ENCODE measurements around the gene OR51B6.
"Not testable (repeated sequence)": the region's sequence is repeated elsewhere in the genome, so short reads cannot be mapped to it uniquely, and the experiment has no call there.

OR51B6 gene

DNA sequence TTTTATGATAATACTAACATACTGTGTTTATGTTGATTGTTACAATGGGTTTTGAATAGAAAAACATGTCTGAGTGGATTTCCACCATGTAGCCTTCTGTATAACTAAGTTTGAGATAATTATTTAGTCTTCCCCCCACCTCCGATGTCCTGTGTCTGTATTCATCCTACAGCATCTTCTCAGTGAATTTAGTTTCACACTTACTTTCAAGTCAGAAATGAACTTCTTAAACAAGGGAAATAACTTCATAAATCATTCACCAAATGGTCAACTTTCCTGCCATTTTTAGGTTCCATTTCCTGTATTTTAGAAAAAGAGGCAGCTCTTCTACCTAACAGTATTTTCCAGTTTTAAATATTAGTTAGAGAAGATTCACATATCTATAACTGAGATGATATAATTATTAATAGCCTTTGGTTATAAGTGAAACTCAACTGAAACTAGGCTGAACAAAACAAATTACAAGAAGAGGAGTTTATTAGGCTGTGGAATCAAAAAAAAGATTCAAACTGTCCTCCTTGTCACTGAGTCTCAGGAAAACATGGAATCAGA is 11.5 kb upstream of the OR51B6 start:
- H3K36me3 ChIP-seq, result no peaks in the 10 kb centered on the region
- H3K9me3 ChIP-seq, result no peaks in the 10 kb centered on the region
- TF ChIP-seq, protein P1, sequence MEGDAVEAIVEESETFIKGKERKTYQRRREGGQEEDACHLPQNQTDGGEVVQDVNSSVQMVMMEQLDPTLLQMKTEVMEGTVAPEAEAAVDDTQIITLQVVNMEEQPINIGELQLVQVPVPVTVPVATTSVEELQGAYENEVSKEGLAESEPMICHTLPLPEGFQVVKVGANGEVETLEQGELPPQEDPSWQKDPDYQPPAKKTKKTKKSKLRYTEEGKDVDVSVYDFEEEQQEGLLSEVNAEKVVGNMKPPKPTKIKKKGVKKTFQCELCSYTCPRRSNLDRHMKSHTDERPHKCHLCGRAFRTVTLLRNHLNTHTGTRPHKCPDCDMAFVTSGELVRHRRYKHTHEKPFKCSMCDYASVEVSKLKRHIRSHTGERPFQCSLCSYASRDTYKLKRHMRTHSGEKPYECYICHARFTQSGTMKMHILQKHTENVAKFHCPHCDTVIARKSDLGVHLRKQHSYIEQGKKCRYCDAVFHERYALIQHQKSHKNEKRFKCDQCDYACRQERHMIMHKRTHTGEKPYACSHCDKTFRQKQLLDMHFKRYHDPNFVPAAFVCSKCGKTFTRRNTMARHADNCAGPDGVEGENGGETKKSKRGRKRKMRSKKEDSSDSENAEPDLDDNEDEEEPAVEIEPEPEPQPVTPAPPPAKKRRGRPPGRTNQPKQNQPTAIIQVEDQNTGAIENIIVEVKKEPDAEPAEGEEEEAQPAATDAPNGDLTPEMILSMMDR (IDR thresholded peaks at IDR 0.05; ENCODE audit: low read depth, low read length), result no peak
- DNase-seq, result no peak
- H3K27me3 ChIP-seq, result no peaks in the 10 kb centered on the region
- H3K4me1 ChIP-seq, result no peaks in the 10 kb centered on the region
- no peak overlapping the region for H3K4me3 ChIP-seq (ENCODE audit: low read depth, low read length)

DNA sequence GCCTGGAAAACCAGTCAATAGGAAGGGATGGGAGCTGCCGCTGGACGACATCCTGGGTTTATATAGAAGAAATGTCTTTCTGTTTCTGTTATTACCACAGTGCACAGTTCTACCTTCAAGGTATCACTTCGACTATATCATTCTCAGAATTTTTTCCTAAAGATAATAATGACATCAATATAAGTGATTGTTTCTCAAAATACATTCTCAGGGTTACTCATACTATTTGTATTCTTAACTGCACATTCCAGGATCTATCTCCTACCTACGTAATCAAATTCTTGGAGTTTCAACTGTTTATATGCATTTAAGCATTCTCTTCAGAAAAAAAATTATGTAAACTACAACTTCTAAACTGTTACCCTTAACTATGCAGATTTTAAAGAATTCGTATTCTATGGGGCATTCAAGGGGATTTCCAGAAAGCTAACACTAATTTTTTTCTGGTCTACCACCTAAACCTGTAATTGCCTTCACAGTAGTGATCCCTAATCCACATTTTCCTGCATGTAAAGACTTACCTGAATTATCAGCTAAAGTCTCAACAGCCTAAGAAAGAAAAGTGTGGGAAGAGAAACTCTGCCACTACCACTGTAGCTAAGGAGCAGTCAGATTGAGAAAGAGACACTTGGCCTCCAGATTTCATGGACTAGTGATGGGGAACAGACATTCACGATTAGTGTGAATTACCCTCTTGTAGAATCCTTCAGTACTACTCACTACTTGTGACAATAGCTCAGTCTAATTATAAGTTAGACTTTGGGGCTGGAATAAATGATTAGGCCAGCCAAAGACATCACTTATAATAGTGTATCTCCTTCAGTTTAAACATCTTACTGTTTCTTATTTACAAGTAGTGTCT is 7.6 kb upstream of the OR51B6 start, which contains the start of gene OR51B5:
Gene OR51B5, minus strand, starts transcription at position 51 of the 862 bp plus-strand sequence. Its CDS starts 0 bp downstream, at position 51.
- no peaks in the 10 kb centered on the region for H3K36me3 ChIP-seq
- no peak for DNase-seq
- H3K4me3 ChIP-seq (ENCODE audit: low read depth, low read length), result no peak within 1 kb of the TSS
- H3K9me3 ChIP-seq, result no peaks in the 10 kb centered on the region
- TF ChIP-seq, protein P1 (IDR thresholded peaks at IDR 0.05; ENCODE audit: low read depth, low read length), result no peak
- no peaks in the 10 kb centered on the region for H3K4me1 ChIP-seq
- no peaks in the 10 kb centered on the region for H3K27me3 ChIP-seq

DNA sequence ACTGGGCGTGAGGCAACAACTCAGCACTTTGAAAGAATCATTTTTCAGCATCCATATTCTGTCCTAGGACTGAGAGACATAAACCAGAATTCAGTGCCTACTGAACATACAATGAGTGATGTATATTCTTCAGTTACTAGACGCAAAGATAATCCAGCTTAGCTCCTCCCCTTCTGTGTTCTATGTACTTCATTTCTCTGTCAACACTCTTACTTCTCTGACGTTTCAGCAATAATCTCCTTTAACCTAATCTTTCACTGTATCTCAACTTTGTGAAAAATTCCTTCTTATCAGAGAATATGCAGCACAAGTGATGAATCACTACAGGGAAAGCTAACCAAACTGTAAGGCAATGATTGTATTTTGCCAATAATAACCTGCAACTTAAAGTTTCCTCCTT is 5.5 kb upstream of the OR51B6 start:
- Histone ChIP-seq H3K4me3 (ENCODE audit: low read depth, low read length) (no peak overlapping the region), H3K9me3 (no peaks in the 10 kb centered on the region), H3K27me3 (no peaks in the 10 kb centered on the region), H3K36me3 (no peaks in the 10 kb centered on the region), H3K4me1 (no peaks in the 10 kb centered on the region)
- TF ChIP-seq, protein P1 (IDR thresholded peaks at IDR 0.05; ENCODE audit: low read depth, low read length), result no peak
- no peak for DNase-seq

DNA sequence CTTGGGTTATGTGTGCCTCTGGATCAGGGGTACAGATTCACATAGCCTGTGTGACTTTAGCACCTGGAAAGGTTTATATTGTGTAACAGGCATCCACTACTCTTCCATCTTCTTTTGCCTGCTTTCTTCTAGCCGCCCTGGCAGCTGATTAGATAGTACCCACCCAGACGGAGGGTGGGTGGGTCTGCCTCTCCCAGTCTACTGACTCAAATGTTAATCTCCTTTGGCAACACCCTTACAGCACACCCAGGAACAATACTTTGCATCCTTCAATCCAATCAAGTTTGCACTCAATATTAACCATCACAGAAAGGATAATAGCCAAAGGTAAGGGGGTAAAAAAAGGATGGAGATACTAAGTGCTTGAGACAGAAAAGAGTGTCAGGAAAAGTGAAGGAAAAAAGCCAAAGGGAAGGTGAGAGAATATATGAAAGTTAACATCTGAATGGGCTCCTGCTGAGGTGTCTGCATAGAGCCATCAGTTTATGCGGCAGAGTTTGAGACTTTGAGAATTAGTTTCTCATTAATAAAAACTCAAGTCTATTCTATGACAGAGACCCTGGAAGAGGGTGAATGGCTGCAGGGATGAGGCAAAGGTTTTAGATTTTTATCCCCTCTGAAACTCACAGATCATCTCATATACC is 2.6 kb upstream of the OR51B6 start:
- Histone ChIP-seq H3K27me3 (no peaks in the 10 kb centered on the region), H3K4me3 (ENCODE audit: low read depth, low read length) (no peak overlapping the region), H3K36me3 (no peaks in the 10 kb centered on the region), H3K9me3 (no peaks in the 10 kb centered on the region), H3K4me1 (no peaks in the 10 kb centered on the region)
- no peak for DNase-seq
- TF ChIP-seq, protein P1 (IDR thresholded peaks at IDR 0.05; ENCODE audit: low read depth, low read length), result no peak

DNA sequence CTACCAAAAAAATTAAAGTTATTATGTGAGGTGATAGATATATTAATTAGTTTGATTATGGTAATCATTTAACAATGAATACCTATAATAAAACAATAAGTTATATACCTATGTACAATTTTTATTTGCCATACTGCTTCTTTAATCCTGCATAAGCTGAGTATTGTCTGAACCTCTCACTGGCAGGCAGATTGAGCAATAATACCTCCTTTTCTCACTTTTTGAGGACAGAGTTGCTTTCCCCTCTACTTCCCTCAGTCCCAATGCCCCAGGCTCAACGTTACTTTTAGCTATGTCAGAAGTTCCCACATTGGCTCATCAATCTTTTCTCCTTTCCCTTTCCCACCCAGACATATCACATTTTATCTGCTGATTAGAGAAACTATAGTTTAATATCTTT is 1.8 kb upstream of the OR51B6 start:
- Histone ChIP-seq H3K36me3 (no peaks in the 10 kb centered on the region), H3K9me3 (no peaks in the 10 kb centered on the region), H3K4me1 (no peaks in the 10 kb centered on the region), H3K4me3 (ENCODE audit: low read depth, low read length) (no peak overlapping the region), H3K27me3 (no peaks in the 10 kb centered on the region)
- TF ChIP-seq, protein P1 (IDR thresholded peaks at IDR 0.05; ENCODE audit: low read depth, low read length), result no peak
- no peak for DNase-seq

DNA sequence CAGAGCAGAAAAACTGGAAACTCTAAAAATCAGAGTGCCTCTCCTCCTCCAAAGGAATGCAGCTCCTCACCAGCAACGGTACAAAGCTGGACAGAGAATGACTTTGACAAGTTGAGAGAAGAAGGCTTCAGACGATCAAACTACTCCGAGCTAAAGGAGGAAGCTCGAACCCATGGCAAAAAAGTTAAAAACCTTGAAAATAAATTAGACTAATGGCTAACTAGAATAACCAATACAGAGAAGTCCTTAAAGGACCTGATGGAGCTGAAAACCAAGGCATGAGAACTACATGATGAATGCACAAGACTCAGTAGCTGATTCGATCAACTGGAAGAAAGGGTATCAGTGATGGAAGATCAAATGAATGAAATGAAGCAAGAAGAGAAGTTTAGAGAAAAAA is 4.7 kb downstream of the OR51B6 start:
- H3K4me1 ChIP-seq; DNase-seq; H3K9me3 ChIP-seq; H3K27me3 ChIP-seq; H3K36me3 ChIP-seq; H3K4me3 ChIP-seq (ENCODE audit: low read depth, low read length): not testable (repeated sequence)

Measured in BE2C (cell line).